ENCODE data around the gene MMADHC.
A peak's percentile ranks its signal among the peaks of the same experiment; 100 is the strongest.

The MMADHC gene

DNA sequence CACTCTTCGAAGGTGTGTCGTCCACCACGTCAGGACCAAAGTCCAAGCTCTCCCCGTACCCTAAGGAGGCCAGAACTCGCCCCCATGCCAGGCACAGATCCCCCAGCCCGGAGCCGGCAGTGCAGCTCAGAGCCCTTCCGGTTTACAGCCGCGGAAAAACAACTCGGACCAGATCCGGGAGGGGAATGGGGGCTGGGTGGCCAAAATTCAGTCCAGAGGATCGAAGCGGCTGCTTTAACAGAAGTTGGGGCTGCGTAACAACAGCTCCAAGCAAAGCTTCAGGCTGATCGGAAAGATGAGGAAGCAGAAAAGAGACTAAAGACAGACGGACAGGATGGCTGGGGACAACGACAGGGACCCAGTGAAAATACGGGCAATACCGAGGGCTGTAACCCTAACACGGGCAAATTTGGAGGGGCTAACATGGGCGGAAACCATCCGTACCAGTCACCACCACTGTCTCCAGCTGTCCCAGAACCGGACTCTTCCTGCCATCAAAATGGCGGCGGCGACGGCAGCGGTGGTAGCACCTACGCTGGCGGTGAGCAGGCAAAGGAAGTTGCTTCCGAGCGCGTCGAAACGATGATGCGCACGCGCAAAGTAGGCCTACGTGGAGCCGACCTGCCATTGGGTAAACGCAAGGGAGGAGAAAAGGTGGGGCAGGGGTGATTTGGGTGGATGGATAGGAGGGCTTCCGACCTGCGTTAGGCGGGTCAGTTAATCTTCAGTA is at the start of gene MMADHC:
MMADHC (minus strand) TSS at position 556 of the 730 bp plus-strand sequence. CDS start 678 bp downstream, outside the sequence.
- peak; percentile 52 to 95 (median 85) for DNase-seq

DNA sequence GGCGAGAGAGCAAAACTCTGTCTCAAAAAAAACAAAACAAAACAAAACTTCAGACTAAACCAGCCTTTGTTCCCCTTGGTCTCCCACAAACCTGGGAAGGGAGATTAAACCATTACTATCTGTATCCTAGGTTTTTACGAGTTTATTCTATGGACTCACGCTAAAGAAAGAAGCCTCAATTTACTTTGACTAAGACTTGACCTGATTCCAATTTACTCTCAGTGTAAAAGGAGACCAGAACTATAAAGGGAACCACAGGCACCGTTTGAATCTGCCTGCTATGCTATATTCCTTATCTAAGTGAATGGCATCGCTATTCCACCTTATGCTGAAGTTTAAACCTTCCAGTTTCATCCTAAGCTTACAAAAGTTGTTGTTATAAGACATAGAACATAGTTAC is 46.5 kb upstream of the MMADHC start:
- no peak for DNase-seq

DNA sequence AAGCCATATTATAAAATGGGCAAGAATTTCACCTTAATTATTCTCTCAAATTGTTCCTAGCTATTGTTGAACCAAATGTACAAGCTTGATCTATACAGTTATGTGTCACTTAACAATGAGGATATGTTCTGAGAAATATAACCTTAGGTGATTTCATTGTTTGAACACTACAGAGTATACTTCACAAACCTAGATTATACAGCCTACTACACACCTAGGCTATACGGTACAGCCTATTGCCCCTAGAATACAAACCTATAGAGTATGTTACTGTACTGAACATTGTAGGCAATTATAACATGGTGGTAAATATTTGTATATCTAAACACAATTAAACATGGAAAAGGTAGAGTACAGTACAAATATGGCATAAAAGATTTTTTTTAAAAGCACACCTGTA is 42.9 kb upstream of the MMADHC start:
- no peak for DNase-seq

DNA sequence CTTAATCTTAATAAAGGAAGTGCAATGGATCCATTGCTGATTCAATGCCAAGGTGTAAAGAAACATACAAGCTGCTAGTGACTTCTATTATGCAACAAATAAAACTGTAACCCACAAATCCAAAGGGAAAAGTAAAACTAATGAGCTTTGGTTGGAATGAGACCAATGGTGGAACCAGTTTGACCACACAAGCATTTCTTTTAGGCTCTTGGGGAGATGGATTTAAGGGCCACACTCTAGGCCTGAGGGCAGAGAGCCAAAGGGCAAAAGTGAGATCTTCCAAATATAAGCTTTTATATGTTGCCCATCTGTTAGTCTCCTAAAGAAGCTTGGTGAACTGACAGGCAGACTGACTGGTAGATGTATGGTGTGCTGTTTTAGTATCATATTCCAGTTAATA is 41.5 kb upstream of the MMADHC start:
- no peak for DNase-seq

DNA sequence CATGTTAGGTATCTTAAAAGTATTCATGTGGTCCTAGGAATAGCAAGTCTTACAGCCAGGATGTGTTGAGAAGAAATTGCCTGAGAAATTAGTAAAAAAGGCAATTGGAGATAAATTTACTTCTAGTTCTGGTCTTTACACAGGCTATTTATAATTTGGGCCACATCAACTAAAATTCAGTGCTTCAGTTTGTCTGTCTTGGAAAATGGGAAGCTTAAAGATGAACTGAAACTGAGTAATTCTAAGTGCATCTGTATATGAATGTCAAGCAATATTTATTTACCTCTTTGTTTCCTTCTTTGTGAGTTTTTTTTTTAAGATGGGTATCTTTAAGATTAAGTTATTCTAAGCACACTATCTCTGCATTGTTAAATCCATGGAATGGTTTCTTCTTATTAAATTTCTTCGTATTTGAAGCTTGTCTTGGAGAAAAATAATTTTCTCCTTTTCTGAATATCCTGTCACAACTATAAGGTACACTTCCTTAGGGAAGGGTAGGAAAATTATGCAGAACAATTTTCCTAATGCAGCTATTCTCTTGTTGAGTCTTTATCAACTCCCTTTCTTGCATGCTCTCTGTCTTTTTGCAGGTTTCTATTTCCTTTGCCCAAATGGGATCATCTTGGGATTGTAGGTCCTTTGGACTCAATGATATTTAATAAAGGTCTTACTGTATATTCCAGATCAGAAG is 39.7 kb upstream of the MMADHC start:
- no peak for DNase-seq

DNA sequence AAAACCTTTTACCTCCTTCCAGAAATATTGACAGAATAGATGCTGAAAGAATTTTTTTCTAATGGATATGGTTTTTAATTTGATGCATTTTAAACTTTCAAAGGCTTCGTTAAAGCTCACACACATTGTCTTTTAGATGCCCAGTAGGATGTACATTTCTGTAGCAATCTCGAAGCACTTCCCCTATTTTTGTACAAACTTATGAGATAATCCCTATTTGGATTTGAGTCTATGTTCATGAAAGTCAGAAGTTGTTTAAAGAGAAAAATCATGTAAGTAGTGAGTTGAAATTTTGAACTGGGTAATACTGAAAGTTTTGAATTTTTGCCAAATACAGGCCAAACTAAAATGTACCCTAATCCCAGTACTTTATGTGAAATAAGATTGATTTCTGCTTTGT is 38.1 kb upstream of the MMADHC start:
- no peak for DNase-seq

DNA sequence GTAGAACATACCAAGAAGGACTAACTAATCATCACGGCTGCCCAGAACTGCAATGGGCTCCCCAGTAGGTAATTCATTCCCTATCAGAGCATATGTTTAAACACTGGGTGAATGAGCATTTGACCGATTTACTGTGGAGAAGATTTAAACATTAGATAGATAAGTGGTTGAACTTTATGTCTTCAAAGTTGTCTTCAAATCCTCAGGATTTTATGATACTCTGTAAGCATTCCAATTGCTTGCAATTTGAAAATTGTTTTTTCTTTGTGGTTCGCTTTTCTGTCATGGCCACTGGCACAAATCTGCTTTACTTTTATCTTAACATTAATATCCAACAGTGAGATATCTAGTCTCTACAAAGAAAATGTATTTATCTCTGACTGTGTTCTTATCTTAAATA is 37.7 kb upstream of the MMADHC start:
- no peak for DNase-seq

DNA sequence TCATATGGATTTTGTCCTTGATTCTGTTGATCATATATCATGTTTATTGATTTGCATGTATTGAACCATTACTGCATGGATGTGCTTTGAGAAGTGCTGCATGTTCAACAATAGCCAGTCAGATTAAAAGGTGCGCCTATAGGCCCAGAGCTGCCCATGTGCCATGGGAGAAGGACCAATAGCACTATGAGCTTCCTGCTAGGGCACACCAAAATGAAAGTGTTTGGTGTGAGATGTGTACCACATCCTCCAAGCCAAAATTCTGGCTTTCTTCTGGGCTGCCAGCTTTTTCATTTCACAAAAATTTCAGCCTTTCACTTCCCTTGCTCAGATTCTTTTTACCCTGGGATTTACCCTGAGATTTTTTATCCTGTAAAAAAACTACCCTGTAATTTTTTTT is 34.8 kb upstream of the MMADHC start:
- DNase-seq = no peak

DNA sequence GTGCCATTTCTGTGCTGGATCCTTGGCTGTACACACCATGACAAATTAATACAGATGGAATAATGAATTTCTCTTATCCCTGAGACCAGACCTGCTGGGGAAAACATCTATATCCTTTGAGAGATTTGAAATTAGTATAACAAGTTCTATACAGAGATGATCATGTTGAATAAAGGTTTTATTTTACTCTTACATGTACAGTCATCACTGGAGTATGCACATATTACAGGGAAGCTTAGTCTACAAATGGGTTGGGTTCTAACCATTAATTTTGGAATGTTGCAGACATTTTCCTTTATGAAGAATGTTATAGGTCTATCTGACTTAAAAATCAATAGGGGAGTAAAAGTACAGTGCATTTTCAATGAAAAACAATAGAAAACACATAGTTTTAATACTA is 29.9 kb upstream of the MMADHC start:
- DNase-seq = no peak

DNA sequence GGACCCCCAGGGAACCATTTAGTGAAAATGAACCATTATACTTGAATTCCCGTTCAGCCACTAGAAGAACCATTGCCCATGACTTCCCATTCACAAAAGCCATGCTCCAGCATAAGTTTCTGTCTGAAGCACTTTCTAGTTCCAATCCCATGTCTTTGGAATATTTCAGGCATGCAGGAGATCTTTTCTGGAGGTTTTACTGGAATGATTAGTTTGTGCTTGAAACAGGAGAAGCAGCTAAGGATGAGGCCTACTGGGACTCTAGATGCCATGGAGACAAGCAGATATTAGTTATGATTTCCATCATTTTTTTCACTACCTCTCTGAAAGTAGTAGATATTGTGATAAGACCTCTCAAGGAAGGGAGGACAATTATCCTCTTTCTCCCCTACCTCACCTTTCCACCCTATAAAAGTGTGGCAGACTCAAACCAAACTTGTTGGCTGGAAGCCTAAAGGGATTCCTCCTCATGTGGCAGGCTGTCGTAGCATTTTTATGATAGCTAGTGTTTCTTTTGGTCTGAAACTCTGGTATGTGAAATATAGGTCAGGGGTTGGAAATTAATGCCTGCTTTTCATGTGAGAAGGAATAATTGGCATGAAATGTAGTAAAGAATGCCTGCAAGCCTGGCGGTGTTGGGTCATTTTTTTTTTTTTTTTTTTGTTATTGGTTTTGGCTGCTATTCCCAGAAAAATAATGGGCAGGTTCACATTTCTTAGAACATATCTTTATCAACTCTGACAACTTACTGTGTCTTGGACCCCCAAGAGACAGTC is 29.3 kb upstream of the MMADHC start:
- DNase-seq = no peak

DNA sequence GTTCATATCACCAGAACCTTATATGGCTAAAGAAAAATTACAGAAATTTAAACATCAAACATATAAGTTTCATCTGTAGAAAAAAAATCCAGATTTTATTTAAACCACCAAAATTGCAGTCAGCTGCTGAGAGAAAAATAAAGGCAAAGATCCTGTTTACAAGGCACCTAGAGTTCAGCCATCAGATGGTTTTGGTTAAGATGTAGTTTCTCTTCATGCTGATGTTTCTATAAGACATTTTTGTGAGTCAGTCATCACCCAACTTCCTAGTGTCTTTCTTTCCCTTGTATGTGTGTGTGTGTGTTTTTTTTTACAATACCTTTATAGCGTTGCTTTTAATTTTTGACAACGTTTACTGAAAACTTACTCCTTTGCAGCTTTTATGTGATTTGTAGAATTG is 26.1 kb upstream of the MMADHC start:
- DNase-seq = no peak

DNA sequence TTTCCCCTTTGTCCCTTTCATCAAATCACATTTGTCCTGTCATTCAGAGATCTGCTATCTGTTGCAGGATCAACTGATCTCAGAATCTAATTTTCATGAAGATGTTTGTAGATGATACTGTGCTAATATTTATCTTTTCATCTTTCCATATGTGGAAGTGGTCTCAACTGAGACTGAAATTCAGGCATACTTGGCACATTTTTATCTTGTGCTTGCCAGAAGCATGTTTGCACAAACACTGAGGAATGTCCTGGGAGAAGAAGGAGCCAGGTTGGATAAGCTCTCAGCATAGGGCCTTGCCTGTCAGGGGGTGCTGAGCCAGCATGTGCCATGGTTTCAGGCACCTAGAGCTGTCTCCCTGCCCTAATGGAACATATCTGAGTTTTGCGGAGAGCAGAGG is 24.5 kb upstream of the MMADHC start:
- no peak for DNase-seq

DNA sequence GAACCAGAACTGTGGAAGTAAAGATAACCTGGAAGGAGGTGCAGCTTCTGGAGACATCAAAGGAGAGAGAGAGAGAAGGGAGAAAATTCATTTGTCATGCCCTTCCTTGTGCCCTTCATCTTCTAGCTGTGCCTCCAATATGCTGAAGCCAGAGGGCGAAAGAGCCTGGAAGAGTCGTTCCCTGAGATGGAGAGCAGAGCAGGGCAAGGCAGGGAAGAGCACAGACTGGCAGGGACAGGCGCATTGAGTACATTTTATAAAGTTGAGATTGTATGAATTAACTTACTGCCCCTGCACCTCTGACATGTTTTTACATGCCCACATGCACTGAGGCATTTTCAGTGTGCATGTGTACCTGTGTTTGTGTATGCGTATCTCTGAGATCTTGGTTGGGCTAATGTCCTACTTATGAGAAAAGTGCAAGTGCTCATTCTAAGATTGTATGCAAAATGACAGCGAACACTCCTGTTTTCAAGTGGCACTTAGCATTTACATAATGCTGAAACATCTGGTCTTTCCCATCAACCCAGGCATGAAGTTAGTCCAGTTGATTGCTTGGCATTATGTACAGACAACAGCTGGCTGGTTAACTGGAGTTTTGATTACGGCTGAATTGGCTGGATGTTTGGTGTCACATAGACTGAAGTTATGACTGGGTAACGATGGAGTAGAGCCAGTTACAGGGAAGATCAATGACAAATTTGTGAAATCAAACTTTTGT is 23.7 kb upstream of the MMADHC start:
- DNase-seq = peak in 1 of 56 donors; percentile 0

DNA sequence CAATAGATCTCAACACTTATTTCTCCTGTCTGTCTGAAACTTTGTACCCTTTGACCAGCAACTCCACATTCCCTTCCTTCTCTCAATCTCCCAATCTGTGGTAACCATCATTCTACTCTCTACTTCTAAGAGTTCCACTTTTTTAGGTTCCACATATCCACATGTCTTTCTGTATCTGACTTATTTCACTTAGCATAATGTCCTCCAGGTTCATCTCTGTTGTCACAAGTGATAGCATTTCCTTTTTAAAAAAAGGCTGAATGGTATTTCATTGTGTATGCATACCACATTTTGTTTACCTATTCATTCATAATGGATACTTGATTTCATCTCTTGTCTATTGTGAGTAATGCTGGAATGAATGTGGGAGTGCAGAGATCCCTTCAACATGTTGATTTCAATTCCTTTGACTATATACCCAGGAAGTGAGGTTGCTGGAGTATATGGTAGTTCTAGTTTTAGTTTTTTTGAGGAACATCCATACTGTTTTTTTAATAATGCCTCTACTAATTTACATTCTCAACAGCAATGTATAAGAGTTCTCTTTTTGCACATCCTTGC is 18.8 kb upstream of the MMADHC start:
- no peak for DNase-seq

DNA sequence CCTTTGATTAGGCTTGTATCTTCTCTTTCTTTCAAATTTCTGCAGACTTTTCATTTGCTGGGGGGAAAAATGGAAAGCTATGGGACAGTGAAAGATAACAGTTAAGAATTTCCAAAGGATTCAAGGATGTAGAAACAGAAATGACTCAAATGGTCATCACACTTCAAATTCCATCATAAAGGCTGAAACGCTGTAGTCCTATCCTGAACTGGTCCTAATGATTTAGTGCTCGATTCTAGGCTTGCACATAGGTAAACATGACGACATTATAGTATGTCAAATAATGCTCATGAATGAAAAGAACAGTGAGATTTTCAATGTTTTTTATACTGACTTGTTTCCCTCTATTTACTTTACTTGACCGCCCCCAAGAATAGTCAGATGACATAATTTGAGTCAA is 15.7 kb upstream of the MMADHC start:
- no peak for DNase-seq

DNA sequence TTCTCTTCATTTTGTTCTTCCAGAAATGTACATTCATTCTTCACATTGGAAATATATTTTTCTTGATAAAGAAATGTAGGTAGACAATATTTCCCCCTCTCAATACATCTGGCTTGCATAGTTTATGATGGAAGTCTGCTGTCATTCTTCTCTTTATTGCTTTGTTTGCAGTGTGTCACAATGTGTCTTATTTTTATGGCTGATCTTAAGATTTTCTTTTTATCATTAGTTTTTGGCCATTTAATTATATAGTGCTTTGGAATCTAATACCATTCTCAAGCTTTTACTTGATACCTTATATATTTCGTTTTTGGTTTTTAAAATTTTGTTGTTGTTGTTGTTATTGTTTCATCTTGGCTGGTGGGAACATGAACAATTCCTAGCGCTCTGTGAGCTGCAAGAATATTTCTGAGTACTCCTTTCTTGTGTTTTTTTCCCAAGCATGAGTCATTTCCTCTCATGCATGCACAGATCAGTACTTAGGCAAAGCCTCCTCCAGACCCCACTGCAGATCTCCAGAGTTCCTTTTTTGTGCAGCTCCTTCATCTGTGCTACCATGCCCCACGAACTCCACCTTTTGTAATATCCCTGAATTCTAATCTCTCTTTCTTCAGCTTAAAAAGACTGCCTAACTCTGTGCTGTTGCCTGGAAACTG is 13.7 kb upstream of the MMADHC start:
- DNase-seq = peak in 1 of 56 donors; percentile 1

DNA sequence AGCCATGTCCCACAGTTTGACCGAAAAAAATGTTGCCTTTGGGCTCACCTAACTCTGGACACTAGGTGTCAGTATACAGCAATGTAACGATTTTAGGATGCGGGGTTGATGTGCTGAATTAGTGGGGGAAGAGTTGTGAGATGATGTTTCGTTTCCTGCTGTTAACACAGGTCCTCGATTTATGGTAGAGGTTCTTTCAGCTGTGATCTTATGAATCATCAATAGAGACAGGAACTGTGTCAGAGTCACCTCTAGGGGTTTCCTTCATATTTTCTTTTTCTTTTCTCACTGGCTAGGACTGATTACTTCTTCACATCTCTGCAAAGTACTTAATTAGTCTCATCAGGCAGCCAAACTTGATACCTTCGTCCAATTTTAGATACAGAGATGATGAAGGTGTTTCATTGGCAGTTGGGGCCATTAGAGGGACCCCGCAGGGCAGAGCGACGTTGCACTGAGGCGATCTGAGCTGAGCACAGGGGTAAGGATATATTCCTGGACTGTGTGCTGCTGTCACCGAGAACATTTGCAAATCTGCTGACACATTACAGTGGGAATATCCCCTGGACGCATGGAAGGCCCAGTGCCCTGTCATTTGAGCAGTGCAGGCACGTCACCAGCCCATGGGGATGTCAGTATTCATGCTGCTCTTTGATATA is 10.2 kb upstream of the MMADHC start:
- DNase-seq = peak in 38 of 56 donors; percentile 1 to 62 (median 17)

DNA sequence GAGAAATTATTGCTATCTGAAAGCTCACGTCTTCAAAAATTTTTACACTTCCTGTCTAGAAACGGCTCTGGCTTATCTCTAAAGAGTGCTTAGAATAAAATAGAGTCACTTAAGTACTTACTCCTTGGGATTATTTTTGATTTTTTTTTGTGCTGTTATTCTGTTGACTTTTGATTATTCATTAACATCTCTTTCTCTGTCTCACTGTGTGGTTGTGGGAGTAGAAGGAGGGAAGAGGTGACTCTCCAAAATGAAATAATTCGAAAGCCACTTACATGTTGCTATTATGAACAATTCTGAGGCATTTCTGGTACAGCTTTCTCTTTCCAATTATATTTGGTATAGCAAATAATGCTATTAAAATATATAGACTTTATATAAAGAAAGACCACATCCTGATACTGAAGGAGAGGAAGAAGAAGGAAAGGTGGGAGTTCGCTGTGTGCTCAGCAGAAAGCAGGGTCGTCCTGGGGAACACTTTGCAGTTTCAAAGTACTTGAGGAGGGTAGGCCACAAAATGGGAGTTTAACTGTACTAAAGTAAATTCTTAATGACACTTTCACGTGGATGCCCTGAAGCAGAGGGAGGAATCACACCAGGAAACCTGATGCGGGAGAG is 9.6 kb upstream of the MMADHC start:
- DNase-seq = peak in 1 of 56 donors; percentile 11

DNA sequence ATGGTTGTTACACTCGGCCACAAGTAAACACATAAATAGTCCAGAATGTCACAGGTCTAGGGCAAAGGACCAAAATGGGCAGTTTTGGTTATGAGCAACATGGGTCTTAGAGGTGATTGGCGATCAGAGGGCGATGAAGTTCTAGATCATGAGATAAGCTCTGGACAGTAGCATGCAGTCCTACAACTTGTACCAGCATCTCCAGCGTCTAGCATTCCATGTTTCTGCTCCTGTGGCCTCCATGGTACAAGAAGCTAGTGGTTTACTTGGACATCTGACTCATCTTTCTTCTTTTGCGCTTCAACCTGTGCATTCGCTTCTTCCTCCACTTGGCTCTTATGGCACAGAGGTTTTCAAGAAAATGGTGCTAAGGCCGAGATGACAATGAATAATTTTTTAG is 8.9 kb upstream of the MMADHC start:
- DNase-seq = no peak
